Activated CD4-positive, alpha-beta memory T cell treated with anti-CD3 and anti-CD28 coated beads for 36 hours (primary cell): ENCODE results near the gene RRP1B. TPM values are rescaled to one million over a fixed set of nuclear protein-coding genes. Genes with fewer than 3 reads are reported as not detected.
"Not testable (repeated sequence)": the region's sequence is repeated elsewhere in the genome, so short reads cannot be mapped to it uniquely, and the experiment has no call there.

ENCODE experiments used
- CTCF ChIA-PET: fragments of 350-600 bp; sonication (Branson Sonifier 250); formaldehyde crosslinking; loops from one replicate; lab custom pipeline; 2021; ENCODE audit warnings: antibody characterized with exemption, inconsistent platforms; lab: Charles Lee
- POLR2A ChIA-PET: fragments of 350-600 bp; sonication (Branson Sonifier 250); formaldehyde crosslinking; loops from one replicate; lab custom pipeline; 2021; ENCODE audit warnings: antibody characterized with exemption; lab: Charles Lee
- DNase-seq: peaks from one replicate; pipeline ENCODE4 v3.0.0-alpha.2; 2020
- H3K27ac Mint-ChIP-seq: one replicate; pipeline ENCODE4 v1.8.0; 2021; ENCODE audit warnings: mixed read lengths
- H3K27me3 Mint-ChIP-seq: one replicate; pipeline ENCODE4 v1.8.0; 2021; ENCODE audit warnings: mixed read lengths
- H3K36me3 Mint-ChIP-seq: one replicate; pipeline ENCODE4 v1.8.0; 2021; ENCODE audit warnings: mixed read lengths
- H3K4me1 Mint-ChIP-seq: one replicate; pipeline ENCODE4 v1.8.0; 2021; ENCODE audit warnings: low read depth, mixed read lengths
- H3K4me3 Mint-ChIP-seq: one replicate; pipeline ENCODE4 v1.8.0; 2021; ENCODE audit warnings: mild to moderate bottlenecking, mixed read lengths
- H3K9me3 Mint-ChIP-seq: one replicate; pipeline ENCODE4 v1.8.0; 2021; ENCODE audit warnings: mixed read lengths
- intact Hi-C: fragments of 100-400 bp; cut with micrococcal nuclease; formaldehyde crosslinking; loops from one replicate; pipeline ENCODE4 v1.15.1; 2023
- total RNA-seq, 2 experiments: library from RNA; stranded (reverse); gene quantifications; one replicate each; pipeline ENCODE4 v1.2.3, GENCODE V29; 2021

RRP1B gene, protein sequence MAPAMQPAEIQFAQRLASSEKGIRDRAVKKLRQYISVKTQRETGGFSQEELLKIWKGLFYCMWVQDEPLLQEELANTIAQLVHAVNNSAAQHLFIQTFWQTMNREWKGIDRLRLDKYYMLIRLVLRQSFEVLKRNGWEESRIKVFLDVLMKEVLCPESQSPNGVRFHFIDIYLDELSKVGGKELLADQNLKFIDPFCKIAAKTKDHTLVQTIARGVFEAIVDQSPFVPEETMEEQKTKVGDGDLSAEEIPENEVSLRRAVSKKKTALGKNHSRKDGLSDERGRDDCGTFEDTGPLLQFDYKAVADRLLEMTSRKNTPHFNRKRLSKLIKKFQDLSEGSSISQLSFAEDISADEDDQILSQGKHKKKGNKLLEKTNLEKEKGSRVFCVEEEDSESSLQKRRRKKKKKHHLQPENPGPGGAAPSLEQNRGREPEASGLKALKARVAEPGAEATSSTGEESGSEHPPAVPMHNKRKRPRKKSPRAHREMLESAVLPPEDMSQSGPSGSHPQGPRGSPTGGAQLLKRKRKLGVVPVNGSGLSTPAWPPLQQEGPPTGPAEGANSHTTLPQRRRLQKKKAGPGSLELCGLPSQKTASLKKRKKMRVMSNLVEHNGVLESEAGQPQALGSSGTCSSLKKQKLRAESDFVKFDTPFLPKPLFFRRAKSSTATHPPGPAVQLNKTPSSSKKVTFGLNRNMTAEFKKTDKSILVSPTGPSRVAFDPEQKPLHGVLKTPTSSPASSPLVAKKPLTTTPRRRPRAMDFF
- total RNA-seq, result 10 to 100 TPM; 66.7 to 69.9 TPM

- Mint-ChIP-seq H3K4me3 (peak within 1 kb of the TSS; percentile 92), H3K36me3 (peaks cover 29% of the 10 kb centered on the region), H3K4me1 (peaks cover 43% of the 10 kb centered on the region), H3K27me3 (no peaks in the 10 kb centered on the region), H3K27ac (peak within 1 kb of the TSS; percentile 95), H3K9me3 (no peaks in the 10 kb centered on the region)
- POLR2A ChIA-PET, result interaction anchor here (0.6 to 1.3 kb wide), 4 partner anchors 12 to 69 kb away, joined by 3 to 4 read pairs (median 3); no protein-coding TSS in a partner anchor
- CTCF ChIA-PET, result interaction anchor here (1.0 kb wide), 1 partner anchor 12 kb away, joined by 3 read pairs; no protein-coding TSS in a partner anchor
- DNase-seq, result peak; percentile 87
- intact Hi-C loops, result no loop called here
These were observed at the start of gene RRP1B, which contains the start of gene HSF2BP for GRCh38 chr21:43659136-43660000. RRP1B (plus strand) TSS chr21:43659560; CDS start chr21:43659665, 105 bp downstream. HSF2BP (minus strand) TSS chr21:43659488; CDS start chr21:43658096, 1,392 bp downstream.

GRCh38 chr21:43611598-43612369, 47.6 kb upstream of the RRP1B start:
- Mint-ChIP-seq H3K4me1 (peaks cover 6% of the 10 kb centered on the region), H3K27me3 (peaks cover 3% of the 10 kb centered on the region), H3K27ac (no peak overlapping the region), H3K9me3 (no peaks in the 10 kb centered on the region), H3K36me3 (no peaks in the 10 kb centered on the region), H3K4me3 (no peak overlapping the region)
- ChIA-PET CTCF (interaction anchor here (1.5 kb wide), 1 partner anchor 35 kb away, joined by 3 read pairs; no protein-coding TSS in a partner anchor), POLR2A (no interaction called here)
- DNase-seq, result peak; percentile 25
- intact Hi-C loops, result no loop called here

- Mint-ChIP-seq H3K9me3 (no peaks in the 10 kb centered on the region), H3K27me3 (no peaks in the 10 kb centered on the region), H3K36me3 (no peaks in the 10 kb centered on the region), H3K4me3 (no peak overlapping the region), H3K4me1 (peaks cover 4% of the 10 kb centered on the region), H3K27ac (no peak overlapping the region)
- POLR2A ChIA-PET, result no interaction called here
- CTCF ChIA-PET, result interaction anchor here (0.8 kb wide), 1 partner anchor 31 kb away, joined by 3 read pairs; no protein-coding TSS in a partner anchor
- intact Hi-C loops, result no loop called here
- no peak for DNase-seq
These were observed 45.4 kb upstream of the RRP1B start for GRCh38 chr21:43613755-43614638.

GRCh38 chr21:43614839-43615238, 44.5 kb upstream of the RRP1B start:
- Mint-ChIP-seq H3K4me1 (peaks cover 4% of the 10 kb centered on the region), H3K27ac (no peak overlapping the region), H3K9me3 (peaks cover 1% of the 10 kb centered on the region), H3K36me3 (peaks cover under 1% of the 10 kb centered on the region), H3K27me3 (no peaks in the 10 kb centered on the region), H3K4me3 (no peak overlapping the region)
- intact Hi-C loops, result no loop called here
- ChIA-PET CTCF (no interaction called here), POLR2A (no interaction called here)
- DNase-seq, result no peak

GRCh38 chr21:43616861-43617260, 42.5 kb upstream of the RRP1B start:
- H3K27ac Mint-ChIP-seq, H3K9me3 Mint-ChIP-seq, H3K27me3 Mint-ChIP-seq, H3K36me3 Mint-ChIP-seq, POLR2A ChIA-PET, CTCF ChIA-PET, H3K4me3 Mint-ChIP-seq, H3K4me1 Mint-ChIP-seq, intact Hi-C loops, DNase-seq: not testable (repeated sequence)

DNA sequence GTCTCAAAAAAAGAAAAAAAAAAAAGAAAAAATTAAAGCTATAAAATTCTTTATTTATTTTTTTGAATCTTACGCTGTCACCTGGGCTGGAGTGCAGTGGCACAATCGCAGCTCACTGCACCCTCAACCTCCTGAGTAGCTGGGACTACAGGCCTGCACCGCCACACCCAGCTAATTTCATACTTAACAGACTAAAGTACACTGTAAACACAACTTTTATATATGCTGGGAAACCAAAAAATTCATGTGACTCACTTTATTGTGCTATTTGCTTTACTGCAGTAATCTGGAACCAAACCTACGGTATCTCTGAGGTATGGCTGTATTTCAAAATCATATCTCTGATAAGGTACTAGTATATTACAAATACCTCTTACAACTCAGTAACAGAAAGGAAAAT, 40.4 kb upstream of the RRP1B start:
- Mint-ChIP-seq H3K27me3 (no peaks in the 10 kb centered on the region), H3K27ac (no peak overlapping the region), H3K4me1 (peaks cover under 1% of the 10 kb centered on the region), H3K9me3 (peaks cover 8% of the 10 kb centered on the region), H3K36me3 (peaks cover 2% of the 10 kb centered on the region), H3K4me3 (no peak overlapping the region)
- intact Hi-C loops, result no loop called here
- ChIA-PET CTCF (interaction anchor here (0.7 kb wide), 1 partner anchor 16 kb away, joined by 3 read pairs; no protein-coding TSS in a partner anchor), POLR2A (no interaction called here)
- no peak for DNase-seq

DNA sequence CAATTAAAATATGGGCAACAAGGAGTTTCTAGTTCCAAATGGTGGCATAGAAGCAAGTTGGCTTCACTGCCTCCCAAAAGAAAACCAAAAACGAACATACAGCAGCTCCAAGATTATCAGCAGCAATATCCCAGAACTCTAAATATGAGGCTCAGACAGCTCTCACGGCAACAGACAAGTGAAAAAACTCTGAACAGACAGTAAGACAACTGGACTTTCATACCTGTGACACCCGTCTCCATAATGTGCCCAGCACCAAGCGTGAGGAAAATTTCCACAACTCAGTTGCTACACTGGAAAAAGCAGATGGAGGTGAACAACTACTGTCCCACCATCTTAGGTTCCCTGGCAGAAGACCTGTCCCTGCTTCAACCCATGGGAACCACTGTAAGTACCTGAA, 40.0 kb upstream of the RRP1B start:
- Mint-ChIP-seq H3K27ac (no peak overlapping the region), H3K36me3 (peaks cover 2% of the 10 kb centered on the region), H3K4me3 (no peak overlapping the region), H3K9me3 (peaks cover 8% of the 10 kb centered on the region), H3K27me3 (no peaks in the 10 kb centered on the region), H3K4me1 (no peaks in the 10 kb centered on the region)
- CTCF ChIA-PET, result interaction anchor here (0.7 kb wide), 1 partner anchor 16 kb away, joined by 3 read pairs; no protein-coding TSS in a partner anchor
- intact Hi-C loops, result no loop called here
- POLR2A ChIA-PET, result no interaction called here
- DNase-seq, result no peak

GRCh38 chr21:43619856-43620255, 39.5 kb upstream of the RRP1B start:
- Mint-ChIP-seq H3K4me1 (no peaks in the 10 kb centered on the region), H3K27me3 (no peaks in the 10 kb centered on the region), H3K9me3 (peaks cover 8% of the 10 kb centered on the region), H3K27ac (no peak overlapping the region), H3K36me3 (peaks cover 2% of the 10 kb centered on the region), H3K4me3 (no peak overlapping the region)
- DNase-seq, result no peak
- ChIA-PET POLR2A (no interaction called here), CTCF (interaction anchor here (0.7 kb wide), 1 partner anchor 15 kb away, joined by 3 read pairs; no protein-coding TSS in a partner anchor)
- intact Hi-C loops, result no loop called here

DNA sequence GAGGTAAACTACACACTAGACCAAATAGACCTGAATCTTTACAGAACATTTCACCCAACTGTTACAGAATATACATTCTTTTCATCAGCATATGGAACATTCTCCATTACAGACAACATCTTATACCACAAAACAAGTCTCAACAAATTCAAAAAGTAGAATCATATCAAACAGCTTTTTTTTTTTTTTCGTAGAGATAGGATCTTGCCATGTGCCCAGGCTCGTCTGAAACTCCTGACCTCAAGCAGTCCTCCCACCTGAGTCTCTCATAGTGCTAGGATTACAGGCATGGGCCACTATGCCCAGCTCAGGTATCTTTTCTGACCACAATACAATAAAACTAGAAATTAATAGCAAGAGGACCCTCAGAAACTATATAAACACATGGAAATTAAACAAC, 36.6 kb upstream of the RRP1B start:
- POLR2A ChIA-PET, result no interaction called here
- Mint-ChIP-seq H3K4me3 (no peak overlapping the region), H3K9me3 (peaks cover 8% of the 10 kb centered on the region), H3K27me3 (no peaks in the 10 kb centered on the region), H3K36me3 (peaks cover 2% of the 10 kb centered on the region), H3K4me1 (no peaks in the 10 kb centered on the region), H3K27ac (no peak overlapping the region)
- CTCF ChIA-PET, result no interaction called here
- DNase-seq, result no peak
- intact Hi-C loops, result no loop called here

DNA sequence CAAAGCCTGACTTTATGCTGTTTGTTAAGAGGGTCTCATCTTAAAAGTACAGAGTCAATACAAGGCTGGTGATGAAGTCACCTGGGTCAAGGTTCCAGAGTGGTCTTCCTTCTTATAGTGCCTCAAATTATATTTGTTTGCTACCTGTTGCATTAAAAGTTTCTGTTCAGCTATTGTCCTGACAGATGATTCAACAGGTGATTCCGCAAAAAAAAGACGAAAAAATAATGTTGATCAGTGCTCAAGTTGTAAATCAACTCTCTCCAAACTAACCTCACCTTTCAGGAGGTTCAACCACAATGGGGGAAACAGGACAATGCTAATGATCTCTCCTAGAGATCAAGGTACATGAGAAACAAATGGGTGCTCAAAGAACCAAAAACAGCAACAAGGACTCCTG, 35.8 kb upstream of the RRP1B start:
- no peak for DNase-seq
- CTCF ChIA-PET, result no interaction called here

More for the DNA sequence above, 35.8 kb upstream of the RRP1B start:
- intact Hi-C loops, result no loop called here
- Mint-ChIP-seq H3K27me3 (no peaks in the 10 kb centered on the region), H3K27ac (no peak overlapping the region), H3K36me3 (peaks cover 2% of the 10 kb centered on the region), H3K4me3 (no peak overlapping the region), H3K4me1 (no peaks in the 10 kb centered on the region), H3K9me3 (peaks cover 8% of the 10 kb centered on the region)
- POLR2A ChIA-PET, result interaction anchor here (1.0 kb wide), 1 partner anchor 48 kb away, joined by 3 read pairs; no protein-coding TSS in a partner anchor
